Liver (tissue), 9 donors: ENCODE data around the gene HTR3A. TPM values are rescaled to one million over a fixed set of nuclear protein-coding genes. Genes with fewer than 3 reads are reported as not detected.

Source experiments
- DNase-seq: peaks from one replicate; pipeline ENCODE4 v3.0.0-alpha.2; 2017; ENCODE audit warnings: low spot score
- H3K27ac ChIP-seq, 2 donors: one replicate each; pipeline ENCODE4 v1.7.0; 2013; ENCODE audit warnings: inconsistent platforms in 2 of 2, low read length in 2 of 2, control low read depth in 1 of 2, low read depth in 1 of 2, mild to moderate bottlenecking in 1 of 2
- H3K27me3 ChIP-seq, 4 donors: one replicate each; pipeline versions ENCODE4 v1.6.1 to v1.7.0; 2013; ENCODE audit warnings: low read length in 3 of 4, inconsistent platforms in 1 of 4, mild to moderate bottlenecking in 1 of 4, moderate library complexity in 1 of 4; ENCODE audit not compliant: control insufficient read depth in 4 of 4, insufficient read depth in 4 of 4
- H3K36me3 ChIP-seq, 4 donors: one replicate each; pipeline versions ENCODE4 v1.6.1 to v1.7.0; 2013; ENCODE audit warnings: low read length in 3 of 4, mild to moderate bottlenecking in 3 of 4, low read depth in 1 of 4, moderate library complexity in 1 of 4; ENCODE audit not compliant: control insufficient read depth in 4 of 4, insufficient read depth in 3 of 4
- H3K4me1 ChIP-seq, 4 donors: one replicate each; pipeline versions ENCODE4 v1.6.1 to v1.7.0; 2013; ENCODE audit warnings: low read length in 3 of 4, mild to moderate bottlenecking in 3 of 4, moderate library complexity in 1 of 4; ENCODE audit not compliant: control insufficient read depth in 4 of 4, insufficient read depth in 4 of 4
- H3K4me3 ChIP-seq, 3 donors: one replicate each; pipeline versions ENCODE4 v1.6.1 to v1.7.0; 2013; ENCODE audit warnings: low read length in 3 of 3, control low read depth in 1 of 3, low read depth in 1 of 3, mild to moderate bottlenecking in 1 of 3
- H3K9ac ChIP-seq, 2 donors: one replicate each; pipeline ENCODE4 v1.7.0; 2013; ENCODE audit warnings: low read length in 2 of 2, mild to moderate bottlenecking in 2 of 2, moderate library complexity in 2 of 2, control low read depth in 1 of 2, low read depth in 1 of 2
- H3K9me3 ChIP-seq, 4 donors: one replicate each; pipeline versions ENCODE4 v1.6.1 to v1.7.0; 2013; ENCODE audit warnings: low read length in 3 of 4; ENCODE audit not compliant: control insufficient read depth in 4 of 4
- EGR1 ChIP-seq, 2 donors: IDR thresholded peaks; 2 replicates each; pipeline ENCODE4 v1.6.1; 2016 to 2018; ENCODE audit warnings: antibody characterized with exemption in 2 of 2, low read depth in 2 of 2
- FOXA1 ChIP-seq: IDR thresholded peaks from 2 replicates; pipeline ENCODE4 v1.6.1; 2016; ENCODE audit warnings: antibody characterized with exemption
- FOXA2 ChIP-seq: IDR thresholded peaks from 2 replicates; pipeline ENCODE4 v1.6.1; 2016; ENCODE audit warnings: antibody characterized with exemption
- GABPA ChIP-seq, 2 donors: IDR thresholded peaks in 1 of 2; conservative IDR thresholded peaks in 1 of 2; 2 replicates each; pipeline ENCODE4 v1.6.1; 2016; ENCODE audit warnings: antibody characterized with exemption in 2 of 2, mild to moderate bottlenecking in 1 of 2, moderate library complexity in 1 of 2
- HNF4A ChIP-seq, 2 donors: conservative IDR thresholded peaks; 2 replicates each; pipeline ENCODE4 v1.6.1; 2016; ENCODE audit warnings: antibody characterized with exemption in 2 of 2, mild to moderate bottlenecking in 2 of 2
- HNF4G ChIP-seq: IDR thresholded peaks from 2 replicates; pipeline ENCODE4 v1.6.1; 2016; ENCODE audit warnings: antibody characterized with exemption
- JUND ChIP-seq, 2 donors: IDR thresholded peaks; 2 replicates each; pipeline ENCODE4 v1.6.1; 2016; ENCODE audit warnings: antibody characterized with exemption in 2 of 2
- NR2F2 ChIP-seq: IDR thresholded peaks from 2 replicates; pipeline ENCODE4 v1.6.1; 2016; ENCODE audit warnings: antibody characterized with exemption
- RXRA ChIP-seq, 2 donors: IDR thresholded peaks; 2 replicates each; pipeline ENCODE4 v1.6.1; 2017 to 2018; ENCODE audit warnings: antibody characterized with exemption in 2 of 2, mild to moderate bottlenecking in 1 of 2
- SP1 ChIP-seq: IDR thresholded peaks from 2 replicates; pipeline ENCODE4 v1.6.1; 2018; ENCODE audit warnings: antibody characterized with exemption, mild to moderate bottlenecking
- YY1 ChIP-seq: IDR thresholded peaks from 2 replicates; pipeline ENCODE4 v1.6.1; 2016; ENCODE audit warnings: antibody characterized with exemption, mild to moderate bottlenecking
- WGBS: extraction: QIAGEN DNeasy Blood & Tissue Kit; methylation state at CpG from one replicate; pipeline ENCODE4 v1.1.7; 2013; 5-methylcytosine and 5-hydroxymethylcytosine counted together
- polyA plus RNA-seq, 2 donors: library from polyadenylated mRNA; stranded (reverse) in 1 of 2; unstranded in 1 of 2; fragments of 200-250 nt in 1 of 2; fragments of >200 nt in 1 of 2; fragmentation: Nextera tagmentation in 1 of 2; extraction: Ambion mirVana in 1 of 2; gene quantifications; one replicate each; pipeline versions ENCODE4 v1.2.1 to v1.2.3, GENCODE V29; 2013 to 2015
- total RNA-seq, 2 donors: library from RNA; depleted of rRNA; stranded (reverse); fragments of >200 nt; gene quantifications; one replicate each; pipeline ENCODE4 v1.2.3, GENCODE V29; 2014
- TF ChIP-seq, protein P1 (sequence below): IDR thresholded peaks from 2 replicates; pipeline ENCODE4 v1.6.1; 2016; ENCODE audit warnings: antibody characterized with exemption
- TF ChIP-seq, protein P2 (sequence below): IDR thresholded peaks from 2 replicates; pipeline ENCODE4 v1.6.1; 2016; ENCODE audit warnings: antibody characterized with exemption
- TF ChIP-seq, protein P3 (sequence below): IDR thresholded peaks from 2 replicates; pipeline ENCODE4 v1.6.1; 2016; ENCODE audit warnings: antibody characterized with exemption
- donor health status: healthy.
- donor health status: healthy.
- donor health status: healthy.
- donor health status: healthy.
- donor health status: healthy.

The HTR3A gene
- total and polyA plus RNA-seq, 4 donors = not detected

DNA sequence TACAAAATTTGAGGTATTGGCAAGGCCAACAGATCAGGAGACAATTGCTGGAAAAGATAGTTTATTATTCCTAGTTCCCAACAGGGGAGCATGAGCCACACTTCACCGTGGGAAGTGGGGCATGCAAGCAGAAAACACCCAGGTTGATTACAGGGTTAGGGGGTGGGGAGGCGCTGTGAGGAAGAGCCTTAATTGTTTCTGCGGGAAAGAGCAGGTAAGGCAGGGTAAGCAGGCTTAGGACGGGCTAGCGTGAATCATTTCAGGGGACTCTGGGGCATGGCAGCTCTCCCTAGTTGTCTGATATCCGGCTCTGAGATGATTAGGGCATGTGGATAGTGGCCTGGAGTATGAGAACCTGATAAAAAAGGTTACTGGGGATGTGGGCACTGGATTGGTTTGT lies 20.7 kb upstream of the HTR3A start:
- DNase-seq = no peak
- Histone ChIP-seq H3K4me1 (no peaks in the 10 kb centered on the region), H3K4me3 (no peak overlapping the region), H3K36me3 (no peaks in the 10 kb centered on the region), H3K9me3 (no peaks in the 10 kb centered on the region), H3K27me3 (peaks cover 0 to 4% (median 0%) of the 10 kb centered on the region in 4 donors), H3K27ac (no peak overlapping the region), H3K9ac (no peak overlapping the region)
- 67% methylated on average over 6 of the region's 6 CpGs for WGBS
- TF ChIP-seq NR2F2 = no peak
- TF ChIP-seq HNF4G = no peak
- no peak for TF ChIP-seq HNF4A (conservative IDR thresholded peaks at IDR 0.05)
- TF ChIP-seq, protein P1, sequence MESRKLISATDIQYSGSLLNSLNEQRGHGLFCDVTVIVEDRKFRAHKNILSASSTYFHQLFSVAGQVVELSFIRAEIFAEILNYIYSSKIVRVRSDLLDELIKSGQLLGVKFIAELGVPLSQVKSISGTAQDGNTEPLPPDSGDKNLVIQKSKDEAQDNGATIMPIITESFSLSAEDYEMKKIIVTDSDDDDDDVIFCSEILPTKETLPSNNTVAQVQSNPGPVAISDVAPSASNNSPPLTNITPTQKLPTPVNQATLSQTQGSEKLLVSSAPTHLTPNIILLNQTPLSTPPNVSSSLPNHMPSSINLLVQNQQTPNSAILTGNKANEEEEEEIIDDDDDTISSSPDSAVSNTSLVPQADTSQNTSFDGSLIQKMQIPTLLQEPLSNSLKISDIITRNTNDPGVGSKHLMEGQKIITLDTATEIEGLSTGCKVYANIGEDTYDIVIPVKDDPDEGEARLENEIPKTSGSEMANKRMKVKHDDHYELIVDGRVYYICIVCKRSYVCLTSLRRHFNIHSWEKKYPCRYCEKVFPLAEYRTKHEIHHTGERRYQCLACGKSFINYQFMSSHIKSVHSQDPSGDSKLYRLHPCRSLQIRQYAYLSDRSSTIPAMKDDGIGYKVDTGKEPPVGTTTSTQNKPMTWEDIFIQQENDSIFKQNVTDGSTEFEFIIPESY = no peak
- TF ChIP-seq FOXA2 = no peak
- no peak for TF ChIP-seq SP1
- TF ChIP-seq FOXA1 = no peak
- TF ChIP-seq, protein P2, sequence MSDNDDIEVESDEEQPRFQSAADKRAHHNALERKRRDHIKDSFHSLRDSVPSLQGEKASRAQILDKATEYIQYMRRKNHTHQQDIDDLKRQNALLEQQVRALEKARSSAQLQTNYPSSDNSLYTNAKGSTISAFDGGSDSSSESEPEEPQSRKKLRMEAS = no peak
- TF ChIP-seq GABPA (IDR thresholded peaks at IDR 0.05 in 1 of 2, conservative IDR thresholded peaks at IDR 0.05 in 1 of 2) = no peak
- no peak for TF ChIP-seq RXRA (IDR thresholded peaks at IDR 0.05)
- TF ChIP-seq YY1 = no peak
- no peak for TF ChIP-seq JUND (IDR thresholded peaks at IDR 0.05)
- TF ChIP-seq, protein P3, sequence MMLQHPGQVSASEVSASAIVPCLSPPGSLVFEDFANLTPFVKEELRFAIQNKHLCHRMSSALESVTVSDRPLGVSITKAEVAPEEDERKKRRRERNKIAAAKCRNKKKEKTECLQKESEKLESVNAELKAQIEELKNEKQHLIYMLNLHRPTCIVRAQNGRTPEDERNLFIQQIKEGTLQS = no peak
- no peak for TF ChIP-seq EGR1 (IDR thresholded peaks at IDR 0.05; ENCODE audit: low read depth in 2 of 2)

DNA sequence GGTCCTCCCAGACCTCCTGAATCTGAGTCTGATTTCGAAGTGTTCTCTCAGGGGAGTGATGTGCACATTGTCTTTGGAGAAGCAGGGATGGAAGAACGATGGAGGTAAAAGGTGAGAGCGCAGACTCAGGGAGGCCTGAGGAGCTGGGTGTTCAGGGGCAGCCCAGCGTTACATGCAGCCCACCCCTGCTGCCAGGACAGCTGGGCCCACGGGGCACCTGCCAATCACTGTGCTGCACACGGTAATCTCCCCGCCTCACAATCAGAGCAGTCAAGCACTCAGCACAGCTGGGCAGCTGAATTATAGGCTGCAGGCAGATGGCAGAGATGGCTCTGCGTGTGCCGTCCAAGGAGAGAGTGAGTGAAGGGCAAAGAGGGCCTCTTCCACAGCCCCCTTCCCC lies 17.9 kb upstream of the HTR3A start:
- TF ChIP-seq, protein P1 = no peak
- no peak for TF ChIP-seq YY1
- no peak for TF ChIP-seq NR2F2
- no peak for TF ChIP-seq HNF4A (conservative IDR thresholded peaks at IDR 0.05)
- H3K9me3 ChIP-seq = no peaks in the 10 kb centered on the region
- no peak overlapping the region for H3K4me3 ChIP-seq
- H3K36me3 ChIP-seq = no peaks in the 10 kb centered on the region
- DNase-seq = no peak
- H3K27me3 ChIP-seq = no peaks in the 10 kb centered on the region
- H3K9ac ChIP-seq = no peak overlapping the region
- H3K4me1 ChIP-seq = no peaks in the 10 kb centered on the region
- H3K27ac ChIP-seq = no peak overlapping the region
- 70% methylated on average over 9 of the region's 9 CpGs for WGBS

DNA sequence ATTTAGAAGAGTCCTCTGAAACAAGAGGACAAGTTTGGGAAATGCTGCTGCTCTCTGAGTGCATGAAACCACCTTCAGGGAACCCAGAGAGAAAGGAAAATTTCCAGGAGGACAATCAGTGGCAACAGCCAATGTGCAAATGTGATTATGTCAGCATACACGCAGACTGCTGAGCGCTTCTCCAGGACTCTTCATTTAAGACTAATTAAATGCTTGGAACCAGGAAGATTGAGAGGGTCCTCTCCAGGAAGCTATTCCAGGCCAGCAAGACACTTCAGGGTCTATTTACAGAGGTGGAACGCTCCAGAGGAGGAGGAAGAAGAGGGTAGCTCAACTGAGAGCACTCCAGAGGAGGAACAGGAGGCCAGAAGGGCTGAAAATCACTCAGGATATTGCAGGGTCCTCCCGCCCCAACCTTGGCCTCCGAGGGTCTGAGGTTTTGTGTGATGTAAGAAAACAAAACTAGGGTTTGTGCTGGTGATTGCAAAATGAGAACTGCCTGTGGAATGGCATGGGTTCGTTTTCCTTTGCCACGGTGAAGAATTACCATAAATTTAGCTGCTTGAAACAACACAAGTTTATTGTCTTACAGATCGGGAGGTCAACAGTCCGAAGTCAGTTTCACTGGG lies 14.1 kb upstream of the HTR3A start:
- H3K9me3 ChIP-seq = no peaks in the 10 kb centered on the region
- TF ChIP-seq, protein P3 = no peak
- TF ChIP-seq HNF4G = no peak
- no peak for TF ChIP-seq JUND (IDR thresholded peaks at IDR 0.05)
- no peaks in the 10 kb centered on the region for H3K27me3 ChIP-seq
- WGBS = 63% methylated on average over 9 of the region's 9 CpGs
- no peak overlapping the region for H3K27ac ChIP-seq
- H3K9ac ChIP-seq = no peak overlapping the region
- H3K36me3 ChIP-seq = no peaks in the 10 kb centered on the region
- no peak for DNase-seq
- H3K4me1 ChIP-seq = no peaks in the 10 kb centered on the region
- no peak overlapping the region for H3K4me3 ChIP-seq
